Measurements from ENCODE around the gene PREP.

DNA sequence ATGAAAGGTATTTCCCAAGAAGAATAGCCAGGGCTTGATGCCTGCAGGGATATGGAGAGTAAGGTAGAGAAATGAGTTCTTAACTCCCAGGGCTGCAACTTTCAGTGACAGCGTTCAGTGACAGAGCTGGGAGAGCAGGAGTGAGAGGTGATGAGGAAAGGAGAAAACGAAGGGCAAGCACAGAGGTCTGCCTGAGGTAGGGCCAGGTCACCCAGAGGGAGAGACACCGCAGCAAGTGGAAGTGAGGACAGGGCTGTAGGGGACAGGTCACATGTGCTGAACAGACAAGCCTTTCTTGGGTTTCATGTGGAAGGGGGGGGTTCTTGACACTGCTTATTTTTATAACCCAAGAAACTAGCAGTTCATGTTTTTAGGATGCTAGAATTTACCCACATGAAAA, 72.5 kb downstream of the PREP start:
- no peak for TF ChIP-seq CTCF (IDR thresholded peaks at IDR 0.05; ENCODE audit: insufficient read depth, low read depth, low read length)
- TF ChIP-seq EZH2 (IDR thresholded peaks at IDR 0.05; ENCODE audit: insufficient read depth, low read length), result no peak

Measured in astrocyte (in vitro differentiated cells and primary cell).